BJ (cell line): ENCODE results near the gene NAP1L5. TPM values are rescaled to one million over a fixed set of nuclear protein-coding genes. Genes with fewer than 3 reads are reported as not detected.

Experiments used
- CTCF ChIA-PET: fragments of 350-600 bp; formaldehyde crosslinking; extraction: SDS; loops from one replicate; lab custom pipeline; 2021; ENCODE audit warnings: antibody characterized with exemption, inconsistent platforms; lab: Yijun Ruan, JAX
- POLR2A ChIA-PET: fragments of 300-600 bp; sonication (Branson Sonifier 250); formaldehyde crosslinking; extraction: SDS; loops from one replicate; lab custom pipeline; 2021; ENCODE audit warnings: antibody characterized with exemption; lab: Charles Lee
- DNase-seq: peaks from one replicate; pipeline ENCODE4 v3.0.0-alpha.2; 2011; ENCODE audit warnings: low read depth
- H3K27me3 ChIP-seq: 2 replicates; pipeline ENCODE4 v1.6.0; 2011; ENCODE audit warnings: low read length; ENCODE audit not compliant: control insufficient read depth, insufficient read depth
- H3K36me3 ChIP-seq: 2 replicates; pipeline ENCODE4 v1.5.1; 2011; ENCODE audit warnings: low read length; ENCODE audit not compliant: control insufficient read depth, insufficient read depth
- H3K4me3 ChIP-seq: 2 replicates; pipeline ENCODE4 v1.5.1; 2011; ENCODE audit warnings: low read depth, mild to moderate bottlenecking, control low read depth, low read length
- CTCF ChIP-seq: IDR thresholded peaks from 2 replicates; pipeline ENCODE4 v1.5.1; 2011; ENCODE audit warnings: low read depth, mild to moderate bottlenecking, control low read depth, inconsistent platforms, low read length, moderate library complexity; ENCODE audit not compliant: insufficient read depth
- polyA plus RNA-seq: library from polyadenylated mRNA; depleted of rRNA; stranded (reverse); fragments of >200 nt; gene quantifications from 2 replicates; pipeline ENCODE4 v1.2.3, GENCODE V29; 2011

The NAP1L5 gene
- polyA plus RNA-seq, 1 experiment: 2.2 TPM

DNA sequence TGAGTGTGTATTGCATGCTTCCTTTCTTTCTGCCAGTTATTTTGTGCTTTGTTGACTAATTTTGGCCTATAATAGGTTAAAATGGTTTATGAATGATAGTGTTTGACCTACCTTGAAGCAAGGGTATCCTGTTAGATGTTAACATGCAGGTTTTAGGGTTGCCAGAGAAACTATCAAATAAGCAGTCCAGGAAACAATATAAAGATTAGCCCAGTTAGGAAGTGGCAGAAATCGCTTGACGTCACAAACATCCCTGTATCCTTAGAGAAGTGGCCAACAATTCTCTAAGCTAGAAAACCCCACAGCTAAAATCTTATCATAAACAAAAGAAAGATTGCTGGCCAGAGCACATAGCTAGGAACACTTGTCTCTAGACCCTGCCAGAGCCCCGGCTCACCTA is 3.8 kb downstream of the NAP1L5 start:
- H3K4me3 ChIP-seq: no peak overlapping the region
- H3K27me3 ChIP-seq: no peaks in the 10 kb centered on the region
- POLR2A ChIA-PET: no interaction called here
- DNase-seq: no peak
- CTCF ChIA-PET: interaction anchor here (1.1 to 1.5 kb wide), 2 partner anchors 20 to 162 kb away, joined by 3 read pairs; no protein-coding TSS in a partner anchor
- no peaks in the 10 kb centered on the region for H3K36me3 ChIP-seq
- TF ChIP-seq CTCF: no peak

DNA sequence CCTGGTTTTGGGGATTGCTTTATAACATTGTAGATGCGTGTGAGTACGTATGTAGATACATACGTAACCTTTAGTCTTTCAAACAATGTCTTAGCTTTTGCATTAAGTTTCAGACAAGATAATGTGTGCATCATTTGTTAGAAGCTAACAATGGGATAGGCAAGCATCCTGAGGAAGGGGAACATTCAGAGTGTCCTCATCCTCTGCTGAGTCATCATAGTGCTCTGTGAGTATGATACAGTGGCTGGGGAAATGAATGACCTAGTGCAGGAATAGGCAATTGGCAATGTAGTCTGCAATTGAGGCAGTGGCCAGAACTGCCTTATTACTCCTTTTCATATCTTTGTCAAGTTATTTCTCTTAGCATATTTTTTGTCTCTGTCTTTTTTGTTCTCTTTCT is 7.3 kb downstream of the NAP1L5 start:
- no peak for TF ChIP-seq CTCF
- CTCF ChIA-PET: interaction anchor here (1.0 to 2.0 kb wide), 4 partner anchors 13 to 151 kb away, joined by 3 to 7 read pairs (median 4); no protein-coding TSS in a partner anchor
- Histone ChIP-seq H3K27me3 (no peaks in the 10 kb centered on the region), H3K4me3 (no peak overlapping the region), H3K36me3 (no peaks in the 10 kb centered on the region; the same call in 1 of the 2 replicates)
- POLR2A ChIA-PET: interaction anchor here (0.6 kb wide), 1 partner anchor 12 kb away, joined by 3 read pairs; no protein-coding TSS in a partner anchor
- DNase-seq: no peak

- H3K27me3 ChIP-seq: no peaks in the 10 kb centered on the region
- CTCF ChIA-PET: interaction anchor here (1.3 kb wide), 1 partner anchor 13 kb away, joined by 3 read pairs; no protein-coding TSS in a partner anchor
- DNase-seq: no peak
Observed at GRCh38 chr4:88681209-88681608, 16.4 kb downstream of the NAP1L5 start.

GRCh38 chr4:88675543-88675942 is 22.1 kb downstream of the NAP1L5 start:
- ChIA-PET POLR2A (no interaction called here), CTCF (interaction anchor here (0.6 to 0.9 kb wide), 2 partner anchors 134 to 136 kb away, joined by 3 read pairs; no protein-coding TSS in a partner anchor)
- no peaks in the 10 kb centered on the region for H3K27me3 ChIP-seq
- 0 out of 2 replicates have a peak, but pooled peaks cover 1% of the 10 kb centered on the region for H3K36me3 ChIP-seq
- no peak for TF ChIP-seq CTCF
- no peak for DNase-seq
- H3K4me3 ChIP-seq: no peak overlapping the region

More at GRCh38 chr4:88681209-88681608, 16.4 kb downstream of the NAP1L5 start:
- no peak overlapping the region for H3K4me3 ChIP-seq
- no peak for TF ChIP-seq CTCF
- POLR2A ChIA-PET: no interaction called here
- 0 out of 2 replicates have a peak, but pooled peaks cover 1% of the 10 kb centered on the region for H3K36me3 ChIP-seq

DNA sequence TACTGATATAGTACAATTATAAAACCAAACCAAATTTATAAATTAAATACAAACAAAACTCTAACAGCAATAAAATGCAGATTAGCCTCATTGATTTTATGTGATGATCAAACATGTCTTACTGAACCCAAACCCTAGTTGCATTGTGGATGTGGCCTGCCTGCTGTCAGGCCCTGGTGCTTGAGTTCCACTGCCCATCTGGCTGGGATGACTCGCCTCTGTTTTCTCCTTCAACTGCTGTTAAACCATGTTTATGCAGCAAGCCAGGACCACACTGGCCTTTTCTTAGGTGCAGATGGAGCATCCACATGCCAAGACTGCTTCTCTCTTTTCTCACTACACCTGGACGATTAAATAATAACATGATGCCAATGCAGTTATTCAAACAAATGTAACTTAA is 22.6 kb downstream of the NAP1L5 start:
- ChIA-PET CTCF (no interaction called here), POLR2A (no interaction called here)
- Histone ChIP-seq H3K27me3 (no peaks in the 10 kb centered on the region), H3K36me3 (peaks cover 1% of the 10 kb centered on the region; the same call in 1 of the 2 replicates), H3K4me3 (no peak overlapping the region)
- no peak for TF ChIP-seq CTCF
- DNase-seq: no peak
